K562 (cell line): ENCODE results near the gene FOXO3. TPM values are rescaled to one million over a fixed set of nuclear protein-coding genes. Genes with fewer than 3 reads are reported as not detected.

Experiments used
- ATAC-seq: fragments of 200-7000 bp; cut with Tn5 transposase; 3 replicates; pipeline ENCODE4 v1.9.1; 2020; ENCODE audit warnings: moderate library complexity
- BruUV-seq: library from RNA; stranded (reverse); fragments of 400-500 nt; replicated peaks from 2 replicates; lab custom pipeline; 2021; lab: Mats Ljungman, UMichigan
- CTCF ChIA-PET: fragments of 300-600 bp; formaldehyde crosslinking; extraction: SDS; loops from one replicate; lab custom pipeline; 2021; ENCODE audit warnings: low intra/inter-chr PET ratio; lab: Yijun Ruan, JAX
- POLR2A ChIA-PET: fragments of 300-600, 350-650 bp; sonication (Branson Sonifier 250); formaldehyde crosslinking; extraction: SDS; loops from one replicate; lab custom pipeline; 2021; ENCODE audit warnings: antibody characterized with exemption, inconsistent platforms; lab: Yijun Ruan, JAX
- DNase-seq, 4 experiments: peaks; one replicate each; pipeline versions ENCODE4 v3.0.0 to v3.0.0-alpha.2; 2011 to 2018; ENCODE audit warnings: low spot score in 3 of 4, mixed read lengths in 3 of 4; ENCODE audit errors: extremely low read depth in 1 of 4
- FAIRE-seq: peaks from 2 replicates; lab custom pipeline; 2011; peaks lifted over from hg19 to GRCh38; lab: Jason Lieb, UNC
- H2AFZ ChIP-seq: 2 replicates; pipeline ENCODE4 v1.6.0; 2011; ENCODE audit warnings: low read depth, low read length, control low read depth, inconsistent platforms
- H3K27ac ChIP-seq: fragments of 200-600 bp; 3 replicates; pipeline ENCODE4 v1.8.0; 2011; ENCODE audit warnings: low read depth, mild to moderate bottlenecking, control low read depth, inconsistent platforms, low read length, moderate library complexity, mixed read lengths; ENCODE audit errors: extremely low read depth
- H3K27me3 ChIP-seq, 2 experiments: fragments of 300-600 bp in 1 of 2; 2 replicates in 1 of 2; 3 replicates in 1 of 2; pipeline versions ENCODE4 v1.6.0 to v1.8.0; 2011; ENCODE audit warnings: inconsistent platforms in 2 of 2, low read length in 2 of 2, mild to moderate bottlenecking in 1 of 2, mixed read lengths in 1 of 2, moderate library complexity in 1 of 2; ENCODE audit not compliant: control insufficient read depth in 2 of 2, insufficient read depth in 2 of 2
- H3K36me3 ChIP-seq: fragments of 300-600 bp; 3 replicates; pipeline ENCODE4 v1.8.0; 2011; ENCODE audit warnings: mild to moderate bottlenecking, low read length, inconsistent platforms; ENCODE audit not compliant: control insufficient read depth, insufficient read depth
- H3K4me1 ChIP-seq, 2 experiments: fragments of 200-600 bp in 1 of 2; replicated peaks in 1 of 2; 2 replicates in 1 of 2; 3 replicates in 1 of 2; pipeline versions ENCODE4 v1.5.1 to v1.8.0; 2011; ENCODE audit warnings: inconsistent platforms in 2 of 2, low read length in 2 of 2, mild to moderate bottlenecking in 1 of 2, mixed read lengths in 1 of 2, moderate library complexity in 1 of 2; ENCODE audit not compliant: control insufficient read depth in 2 of 2, insufficient read depth in 2 of 2
- H3K4me2 ChIP-seq: 2 replicates; pipeline ENCODE4 v1.6.1; 2011; ENCODE audit warnings: low read length, control low read depth, inconsistent platforms, mixed read lengths; ENCODE audit not compliant: insufficient read depth
- H3K4me3 ChIP-seq: fragments of 200-600 bp; sonication (generic), shearing (Covaris generic); 2 replicates; pipeline ENCODE4 v1.5.1; 2016; ENCODE audit warnings: control low read depth, inconsistent platforms
- H3K79me2 ChIP-seq: fragments of 200-600 bp; 3 replicates; pipeline ENCODE4 v1.8.0; 2011; ENCODE audit warnings: low read length, inconsistent platforms; ENCODE audit not compliant: control insufficient read depth, insufficient read depth
- H3K9ac ChIP-seq, 2 experiments: 2 replicates each; pipeline versions ENCODE4 v1.6.0 to v1.6.1; 2011; ENCODE audit warnings: low read depth in 2 of 2, low read length in 2 of 2, control low read depth in 1 of 2, inconsistent platforms in 1 of 2, mild to moderate bottlenecking in 1 of 2, mixed read lengths in 1 of 2; ENCODE audit not compliant: insufficient read depth in 1 of 2
- H3K9me1 ChIP-seq: one replicate; pipeline ENCODE4 v1.6.0; 2011; ENCODE audit warnings: inconsistent platforms, mild to moderate bottlenecking, low read length, moderate library complexity; ENCODE audit not compliant: control insufficient read depth, insufficient read depth
- H3K9me3 ChIP-seq: replicated peaks from 2 replicates; pipeline ENCODE4 v1.5.1; 2011; ENCODE audit warnings: low read depth, low read length, inconsistent platforms; ENCODE audit not compliant: control insufficient read depth, insufficient read depth
- H4K20me1 ChIP-seq: replicated peaks from 2 replicates; pipeline ENCODE4 v1.6.1; 2011; ENCODE audit warnings: low read length, inconsistent platforms, mixed read lengths; ENCODE audit not compliant: control insufficient read depth, insufficient read depth
- CREB1 ChIP-seq, 2 experiments: sonication (generic) in 1 of 2; formaldehyde crosslinking in 1 of 2; IDR thresholded peaks; 2 replicates each; pipeline versions ENCODE4 v1.6.1 to v1.8.0; 2012 to 2022; ENCODE audit warnings: inconsistent platforms in 1 of 2, mild to moderate bottlenecking in 1 of 2, missing genetic modification reagents in 1 of 2, moderate library complexity in 1 of 2
- CSDE1 ChIP-seq, 2 experiments: fragments of 450-650 bp; IDR thresholded peaks; 2 replicates each; pipeline ENCODE4 v1.6.1; 2016; ENCODE audit warnings: mild to moderate bottlenecking in 1 of 2
- RBM14 ChIP-seq: fragments of 200-400 bp; formaldehyde crosslinking; IDR thresholded peaks from 2 replicates; pipeline ENCODE4 v1.6.1; 2018; ENCODE audit warnings: low read depth, mild to moderate bottlenecking, low read length, moderate library complexity, borderline replicate concordance; ENCODE audit not compliant: insufficient read depth
- RBM25 ChIP-seq: fragments of 200-400 bp; formaldehyde crosslinking; IDR thresholded peaks from 2 replicates; pipeline ENCODE4 v1.6.1; 2018; ENCODE audit warnings: low read length, low read depth, moderate library complexity; ENCODE audit not compliant: severe bottlenecking
- TAF1 ChIP-seq: IDR thresholded peaks from 2 replicates; pipeline ENCODE4 v1.6.1; 2011; ENCODE audit warnings: mild to moderate bottlenecking, low read length, moderate library complexity; ENCODE audit not compliant: insufficient read depth, control insufficient read depth, severe bottlenecking; ENCODE audit errors: extremely low read depth
- TCF7L2 ChIP-seq: fragments of 150-350 bp; IDR thresholded peaks from 2 replicates; pipeline ENCODE4 v1.6.1; 2016; ENCODE audit warnings: low read depth, mild to moderate bottlenecking, low read length, moderate library complexity
- ZNF699 ChIP-seq: fragments of 250-450 bp; sonication (Bioruptor Pico); IDR thresholded peaks from 2 replicates; pipeline ENCODE4 v1.8.0; 2021; ENCODE audit warnings: mild to moderate bottlenecking, moderate library complexity; ENCODE audit not compliant: insufficient replicate concordance
- WGBS: fragments of 100-300 bp; shearing (Covaris generic); methylation state at CpG from one replicate; pipeline ENCODE4 v1.1.6; 2016; ENCODE audit warnings: low coverage, mixed read lengths; ENCODE audit not compliant: insufficient coverage; ENCODE audit errors: missing lambda C conversion rate; 5-methylcytosine and 5-hydroxymethylcytosine counted together
- in situ Hi-C: fragments of 300-500 bp; cut with MboI; formaldehyde crosslinking; loops from 4 replicates; pipeline ENCODE4 v1.15.0; 2018; ENCODE audit warnings: inconsistent platforms, mixed read lengths
- intact Hi-C: fragments of 100-400 bp; cut with micrococcal nuclease; formaldehyde crosslinking; loops from 2 replicates; pipeline ENCODE4 v1.14.2; 2022
- polyA plus RNA-seq, 8 experiments: library from polyadenylated mRNA; depleted of rRNA in 4 of 8; stranded (reverse) in 5 of 8; unstranded in 3 of 8; fragments of >200 nt; fragmentation: Nextera tagmentation in 2 of 8; fragmentation: Illumina TruSeq in 1 of 8; extraction: Ambion mirVana in 2 of 8; extraction: Trizol in 1 of 8; gene quantifications; 2 replicates each; pipeline versions ENCODE4 v1.2.1 to v1.2.3, GENCODE V29; 2011 to 2014; ENCODE audit warnings: inconsistent platforms in 1 of 8, missing spikeins in 1 of 8
- total RNA-seq, 7 experiments: library from RNA; depleted of rRNA in 6 of 7; stranded (reverse); fragments of >200 nt in 6 of 7; fragmentation: Illumina TruSeq in 2 of 7; extraction: Trizol in 2 of 7; gene quantifications; 2 replicates each; pipeline versions ENCODE4 v1.2.1 to v1.2.3, GENCODE V29; 2011 to 2021; ENCODE audit warnings: low replicate concordance in 1 of 7
- TF ChIP-seq, protein P1 (sequence below): fragments of 250-450 bp; sonication (Bioruptor Pico); IDR thresholded peaks from 2 replicates; pipeline ENCODE4 v1.5.0; 2020; ENCODE audit warnings: mild to moderate bottlenecking, borderline replicate concordance
- TF ChIP-seq, protein P2 (sequence below): sonication (generic); formaldehyde crosslinking; IDR thresholded peaks from 2 replicates; pipeline ENCODE4 v1.8.1; 2022; ENCODE audit warnings: missing genetic modification reagents
- TF ChIP-seq, protein P3 (sequence below): sonication (generic); formaldehyde crosslinking; IDR thresholded peaks from 2 replicates; pipeline ENCODE4 v1.8.0; 2023; ENCODE audit warnings: mild to moderate bottlenecking, missing genetic modification reagents
- TF ChIP-seq, protein P4 (sequence below): IDR thresholded peaks from 2 replicates; pipeline ENCODE4 v1.6.1; 2011; ENCODE audit warnings: borderline replicate concordance, low read depth, mild to moderate bottlenecking, moderate library complexity, low read length; ENCODE audit not compliant: insufficient read depth, poor library complexity, severe bottlenecking

Gene FOXO3
- total and polyA plus RNA-seq, 9 of the 15 experiments (the other 6 are each of a cell fraction or from before 2014, with no cell fraction given), result 3.0 to 14.6 (median 6.0) TPM

DNA sequence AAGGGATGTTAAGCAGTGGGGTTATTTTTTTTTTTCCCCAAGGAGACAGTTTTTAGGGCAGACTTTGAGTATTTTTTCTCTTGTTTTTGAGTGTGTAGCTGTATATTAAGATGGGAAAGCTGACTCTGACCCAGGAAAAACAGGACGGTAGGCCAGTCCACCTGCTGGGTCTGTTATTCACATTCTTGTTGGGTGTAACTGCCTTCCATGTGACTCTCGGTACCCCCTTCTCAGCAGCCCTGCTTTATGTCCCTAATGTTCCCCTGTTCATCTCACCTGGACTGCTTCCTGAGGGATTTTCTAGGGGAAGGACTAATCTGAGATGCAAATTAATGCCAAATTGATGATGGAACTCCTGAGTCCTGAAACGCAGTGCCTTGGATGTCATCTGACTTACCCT lies 21.9 kb downstream of the FOXO3 start:
- H3K79me2 ChIP-seq, result peaks cover 33% of the 10 kb centered on the region
- FAIRE-seq, result no peak
- no peak for TF ChIP-seq TCF7L2
- TF ChIP-seq, protein P1, sequence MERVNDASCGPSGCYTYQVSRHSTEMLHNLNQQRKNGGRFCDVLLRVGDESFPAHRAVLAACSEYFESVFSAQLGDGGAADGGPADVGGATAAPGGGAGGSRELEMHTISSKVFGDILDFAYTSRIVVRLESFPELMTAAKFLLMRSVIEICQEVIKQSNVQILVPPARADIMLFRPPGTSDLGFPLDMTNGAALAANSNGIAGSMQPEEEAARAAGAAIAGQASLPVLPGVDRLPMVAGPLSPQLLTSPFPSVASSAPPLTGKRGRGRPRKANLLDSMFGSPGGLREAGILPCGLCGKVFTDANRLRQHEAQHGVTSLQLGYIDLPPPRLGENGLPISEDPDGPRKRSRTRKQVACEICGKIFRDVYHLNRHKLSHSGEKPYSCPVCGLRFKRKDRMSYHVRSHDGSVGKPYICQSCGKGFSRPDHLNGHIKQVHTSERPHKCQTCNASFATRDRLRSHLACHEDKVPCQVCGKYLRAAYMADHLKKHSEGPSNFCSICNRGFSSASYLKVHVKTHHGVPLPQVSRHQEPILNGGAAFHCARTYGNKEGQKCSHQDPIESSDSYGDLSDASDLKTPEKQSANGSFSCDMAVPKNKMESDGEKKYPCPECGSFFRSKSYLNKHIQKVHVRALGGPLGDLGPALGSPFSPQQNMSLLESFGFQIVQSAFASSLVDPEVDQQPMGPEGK (CRISPR knock-in tag), result no peak
- TF ChIP-seq, protein P2, sequence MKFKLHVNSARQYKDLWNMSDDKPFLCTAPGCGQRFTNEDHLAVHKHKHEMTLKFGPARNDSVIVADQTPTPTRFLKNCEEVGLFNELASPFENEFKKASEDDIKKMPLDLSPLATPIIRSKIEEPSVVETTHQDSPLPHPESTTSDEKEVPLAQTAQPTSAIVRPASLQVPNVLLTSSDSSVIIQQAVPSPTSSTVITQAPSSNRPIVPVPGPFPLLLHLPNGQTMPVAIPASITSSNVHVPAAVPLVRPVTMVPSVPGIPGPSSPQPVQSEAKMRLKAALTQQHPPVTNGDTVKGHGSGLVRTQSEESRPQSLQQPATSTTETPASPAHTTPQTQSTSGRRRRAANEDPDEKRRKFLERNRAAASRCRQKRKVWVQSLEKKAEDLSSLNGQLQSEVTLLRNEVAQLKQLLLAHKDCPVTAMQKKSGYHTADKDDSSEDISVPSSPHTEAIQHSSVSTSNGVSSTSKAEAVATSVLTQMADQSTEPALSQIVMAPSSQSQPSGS (CRISPR knock-in tag), result no peak
- no peak for TF ChIP-seq ZNF699 (CRISPR knock-in tag)
- no peak for TF ChIP-seq CSDE1 (IDR thresholded peaks at IDR 0.05)
- TF ChIP-seq RBM14, result no peak
- TF ChIP-seq TAF1, result no peak
- no peak for TF ChIP-seq CREB1 (IDR thresholded peaks at IDR 0.05)
- TF ChIP-seq CREB1 (CRISPR knock-in tag; IDR thresholded peaks at IDR 0.05), result no peak
- TF ChIP-seq, protein P3, sequence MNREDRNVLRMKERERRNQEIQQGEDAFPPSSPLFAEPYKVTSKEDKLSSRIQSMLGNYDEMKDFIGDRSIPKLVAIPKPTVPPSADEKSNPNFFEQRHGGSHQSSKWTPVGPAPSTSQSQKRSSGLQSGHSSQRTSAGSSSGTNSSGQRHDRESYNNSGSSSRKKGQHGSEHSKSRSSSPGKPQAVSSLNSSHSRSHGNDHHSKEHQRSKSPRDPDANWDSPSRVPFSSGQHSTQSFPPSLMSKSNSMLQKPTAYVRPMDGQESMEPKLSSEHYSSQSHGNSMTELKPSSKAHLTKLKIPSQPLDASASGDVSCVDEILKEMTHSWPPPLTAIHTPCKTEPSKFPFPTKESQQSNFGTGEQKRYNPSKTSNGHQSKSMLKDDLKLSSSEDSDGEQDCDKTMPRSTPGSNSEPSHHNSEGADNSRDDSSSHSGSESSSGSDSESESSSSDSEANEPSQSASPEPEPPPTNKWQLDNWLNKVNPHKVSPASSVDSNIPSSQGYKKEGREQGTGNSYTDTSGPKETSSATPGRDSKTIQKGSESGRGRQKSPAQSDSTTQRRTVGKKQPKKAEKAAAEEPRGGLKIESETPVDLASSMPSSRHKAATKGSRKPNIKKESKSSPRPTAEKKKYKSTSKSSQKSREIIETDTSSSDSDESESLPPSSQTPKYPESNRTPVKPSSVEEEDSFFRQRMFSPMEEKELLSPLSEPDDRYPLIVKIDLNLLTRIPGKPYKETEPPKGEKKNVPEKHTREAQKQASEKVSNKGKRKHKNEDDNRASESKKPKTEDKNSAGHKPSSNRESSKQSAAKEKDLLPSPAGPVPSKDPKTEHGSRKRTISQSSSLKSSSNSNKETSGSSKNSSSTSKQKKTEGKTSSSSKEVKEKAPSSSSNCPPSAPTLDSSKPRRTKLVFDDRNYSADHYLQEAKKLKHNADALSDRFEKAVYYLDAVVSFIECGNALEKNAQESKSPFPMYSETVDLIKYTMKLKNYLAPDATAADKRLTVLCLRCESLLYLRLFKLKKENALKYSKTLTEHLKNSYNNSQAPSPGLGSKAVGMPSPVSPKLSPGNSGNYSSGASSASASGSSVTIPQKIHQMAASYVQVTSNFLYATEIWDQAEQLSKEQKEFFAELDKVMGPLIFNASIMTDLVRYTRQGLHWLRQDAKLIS (CRISPR knock-in tag), result no peak
- no peak for TF ChIP-seq RBM25
- TF ChIP-seq, protein P4, sequence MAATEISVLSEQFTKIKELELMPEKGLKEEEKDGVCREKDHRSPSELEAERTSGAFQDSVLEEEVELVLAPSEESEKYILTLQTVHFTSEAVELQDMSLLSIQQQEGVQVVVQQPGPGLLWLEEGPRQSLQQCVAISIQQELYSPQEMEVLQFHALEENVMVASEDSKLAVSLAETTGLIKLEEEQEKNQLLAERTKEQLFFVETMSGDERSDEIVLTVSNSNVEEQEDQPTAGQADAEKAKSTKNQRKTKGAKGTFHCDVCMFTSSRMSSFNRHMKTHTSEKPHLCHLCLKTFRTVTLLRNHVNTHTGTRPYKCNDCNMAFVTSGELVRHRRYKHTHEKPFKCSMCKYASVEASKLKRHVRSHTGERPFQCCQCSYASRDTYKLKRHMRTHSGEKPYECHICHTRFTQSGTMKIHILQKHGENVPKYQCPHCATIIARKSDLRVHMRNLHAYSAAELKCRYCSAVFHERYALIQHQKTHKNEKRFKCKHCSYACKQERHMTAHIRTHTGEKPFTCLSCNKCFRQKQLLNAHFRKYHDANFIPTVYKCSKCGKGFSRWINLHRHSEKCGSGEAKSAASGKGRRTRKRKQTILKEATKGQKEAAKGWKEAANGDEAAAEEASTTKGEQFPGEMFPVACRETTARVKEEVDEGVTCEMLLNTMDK, result no peak

More for the DNA sequence above, 21.9 kb downstream of the FOXO3 start:
- Histone ChIP-seq H3K27me3 (no peaks in the 10 kb centered on the region), H3K4me1 (peaks cover 10 to 45% of the 10 kb centered on the region in 2 experiments), H3K36me3 (no peaks in the 10 kb centered on the region), H3K4me2 (no peak overlapping the region), H3K9ac (no peak overlapping the region), H2AFZ (no peak overlapping the region), H3K9me3 (no peaks in the 10 kb centered on the region), H3K4me3 (no peak overlapping the region), H3K9me1 (peaks cover 4% of the 10 kb centered on the region), H3K27ac (no peak overlapping the region), H4K20me1 (peaks cover 27% of the 10 kb centered on the region)
- ChIA-PET CTCF (no interaction called here), POLR2A (no interaction called here)
- 91% methylated on average over 3 of the region's 3 CpGs for WGBS
- no peak for DNase-seq
- ATAC-seq, result no peak
- in situ Hi-C loops (no loop called here), intact Hi-C loops (no loop called here)
- no TSS peak for BruUV-seq
